Type B pancreatic cell (in vitro differentiated cells): Measurements from ENCODE around the gene MDN1. TPM values are rescaled to one million over a fixed set of nuclear protein-coding genes. Genes with fewer than 3 reads are reported as not detected.

Source experiments
- DNase-seq: peaks from one replicate; pipeline ENCODE4 v3.0.0; 2021; ENCODE audit warnings: mixed read lengths; ENCODE audit not compliant: unreplicated experiment; ENCODE audit errors: extremely low spot score
- H3K27ac Mint-ChIP-seq: 2 replicates; pipeline ENCODE4 v1.8.0; 2021; ENCODE audit warnings: mild to moderate bottlenecking, mixed read lengths
- H3K27me3 Mint-ChIP-seq: 2 replicates; pipeline ENCODE4 v1.8.0; 2021; ENCODE audit warnings: mixed read lengths
- H3K36me3 Mint-ChIP-seq: 2 replicates; pipeline ENCODE4 v1.8.0; 2021; ENCODE audit warnings: mixed read lengths
- H3K4me1 Mint-ChIP-seq: one replicate; pipeline ENCODE4 v1.8.0; 2021; ENCODE audit warnings: mixed read lengths; ENCODE audit not compliant: unreplicated experiment
- H3K4me3 Mint-ChIP-seq: 2 replicates; pipeline ENCODE4 v1.8.0; 2021; ENCODE audit warnings: mild to moderate bottlenecking, mixed read lengths
- H3K9me3 Mint-ChIP-seq: 2 replicates; pipeline ENCODE4 v1.8.0; 2021; ENCODE audit warnings: mixed read lengths
- total RNA-seq: library from RNA; stranded (reverse); gene quantifications from 2 replicates; pipeline ENCODE4 v1.2.1, GENCODE V29; 2021; ENCODE audit warnings: low replicate concordance
- TF ChIP-seq, protein P1 (sequence below): fragments of 200-600 bp; sonication (generic); conservative IDR thresholded peaks from 2 replicates; pipeline ENCODE4 v1.5.0; 2021; ENCODE audit warnings: antibody characterized with exemption, mild to moderate bottlenecking

MDN1 gene
- total RNA-seq, 1 donor from 2014 or later: 43.1 TPM

DNA sequence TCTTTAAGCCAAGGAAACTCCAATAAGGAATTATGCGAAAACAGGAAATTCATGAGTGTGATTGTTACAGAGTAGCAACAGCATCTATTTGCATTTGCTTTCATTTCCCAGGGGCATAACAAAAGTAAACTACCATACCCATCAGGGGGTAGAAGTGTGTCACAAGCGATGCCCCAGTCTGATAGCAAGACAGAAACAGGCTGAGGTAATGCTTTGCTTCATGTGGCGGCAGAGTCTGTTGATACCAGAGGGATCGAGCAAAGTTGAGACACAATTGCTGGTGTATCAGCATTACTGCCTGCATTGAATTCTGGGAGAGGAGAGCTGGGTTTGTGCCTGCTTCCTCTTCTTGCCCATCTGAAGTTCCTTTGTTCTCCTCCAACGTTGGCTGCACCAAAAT lies 129.9 kb downstream of the MDN1 start:
- Mint-ChIP-seq H3K36me3 (peaks cover 36% of the 10 kb centered on the region), H3K27me3 (no peaks in the 10 kb centered on the region), H3K9me3 (no peaks in the 10 kb centered on the region), H3K4me1 (no peaks in the 10 kb centered on the region), H3K4me3 (no peak overlapping the region), H3K27ac (no peak overlapping the region)
- TF ChIP-seq, protein P1, sequence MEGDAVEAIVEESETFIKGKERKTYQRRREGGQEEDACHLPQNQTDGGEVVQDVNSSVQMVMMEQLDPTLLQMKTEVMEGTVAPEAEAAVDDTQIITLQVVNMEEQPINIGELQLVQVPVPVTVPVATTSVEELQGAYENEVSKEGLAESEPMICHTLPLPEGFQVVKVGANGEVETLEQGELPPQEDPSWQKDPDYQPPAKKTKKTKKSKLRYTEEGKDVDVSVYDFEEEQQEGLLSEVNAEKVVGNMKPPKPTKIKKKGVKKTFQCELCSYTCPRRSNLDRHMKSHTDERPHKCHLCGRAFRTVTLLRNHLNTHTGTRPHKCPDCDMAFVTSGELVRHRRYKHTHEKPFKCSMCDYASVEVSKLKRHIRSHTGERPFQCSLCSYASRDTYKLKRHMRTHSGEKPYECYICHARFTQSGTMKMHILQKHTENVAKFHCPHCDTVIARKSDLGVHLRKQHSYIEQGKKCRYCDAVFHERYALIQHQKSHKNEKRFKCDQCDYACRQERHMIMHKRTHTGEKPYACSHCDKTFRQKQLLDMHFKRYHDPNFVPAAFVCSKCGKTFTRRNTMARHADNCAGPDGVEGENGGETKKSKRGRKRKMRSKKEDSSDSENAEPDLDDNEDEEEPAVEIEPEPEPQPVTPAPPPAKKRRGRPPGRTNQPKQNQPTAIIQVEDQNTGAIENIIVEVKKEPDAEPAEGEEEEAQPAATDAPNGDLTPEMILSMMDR: no peak
- DNase-seq: no peak

DNA sequence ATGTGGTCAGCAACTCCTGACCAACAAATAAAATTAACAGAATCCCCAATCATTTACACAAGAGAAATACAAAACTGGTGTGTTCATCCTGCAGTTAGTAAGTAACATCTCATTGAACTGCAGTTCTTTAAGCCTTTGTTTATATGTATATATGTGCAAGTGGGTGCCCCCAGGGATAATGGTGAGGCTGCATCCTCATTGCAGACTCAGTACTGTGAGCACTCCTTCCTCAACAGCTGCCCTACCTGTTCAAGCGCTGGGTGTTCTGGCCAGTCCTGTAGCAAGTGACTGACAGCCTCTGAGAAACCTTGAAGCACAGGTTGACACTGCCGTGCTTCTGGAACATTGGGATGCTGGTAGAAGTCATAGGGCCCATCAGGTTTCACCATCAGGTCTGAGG lies 131.3 kb downstream of the MDN1 start:
- no peak for DNase-seq
- peaks cover 31% of the 10 kb centered on the region for H3K36me3 Mint-ChIP-seq

DNA sequence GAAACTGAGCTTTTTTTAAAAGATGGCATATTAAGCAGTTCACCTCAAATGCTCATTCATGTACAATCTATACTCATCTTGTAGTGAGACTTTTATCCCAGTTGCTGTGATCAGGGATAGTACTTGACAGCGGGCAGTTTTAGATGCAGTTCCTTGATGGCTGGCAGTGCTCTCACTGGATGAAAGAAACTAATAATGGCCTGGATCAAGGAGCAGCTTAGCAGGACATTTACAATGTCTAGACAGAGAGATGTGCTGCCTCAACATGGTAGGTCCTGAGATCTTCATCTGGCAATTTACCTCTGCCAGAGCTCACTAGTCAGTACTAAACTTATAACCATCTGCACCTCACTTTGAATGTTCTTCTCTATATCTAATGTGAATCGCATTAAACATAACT lies 134.3 kb downstream of the MDN1 start:
- H3K36me3 Mint-ChIP-seq: peaks cover 23% of the 10 kb centered on the region
- no peak overlapping the region for H3K27ac Mint-ChIP-seq

More for the DNA sequence above, 131.3 kb downstream of the MDN1 start:
- Mint-ChIP-seq H3K9me3 (no peaks in the 10 kb centered on the region), H3K27ac (no peak overlapping the region), H3K4me3 (no peak overlapping the region), H3K27me3 (no peaks in the 10 kb centered on the region), H3K4me1 (no peaks in the 10 kb centered on the region)
- TF ChIP-seq, protein P1: no peak

DNA sequence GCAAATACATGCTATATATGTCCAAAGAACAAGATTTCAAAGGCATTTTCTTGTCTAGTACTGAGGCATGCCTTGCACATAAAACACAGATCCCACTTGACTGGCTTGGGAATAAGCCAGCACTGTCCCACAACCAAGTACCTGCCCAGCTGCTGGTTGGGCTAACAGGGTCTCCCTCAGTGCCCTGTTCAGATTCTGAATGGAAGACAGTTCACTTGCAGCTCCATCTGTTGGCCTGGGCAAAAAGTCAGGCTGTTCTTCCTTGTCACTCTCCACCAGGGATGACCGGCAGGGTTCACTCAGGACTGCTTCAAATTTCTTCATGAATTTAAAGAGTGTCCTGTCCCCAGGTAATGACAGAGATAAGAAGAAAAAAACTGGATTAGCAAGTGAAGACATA lies 136.6 kb downstream of the MDN1 start:
- TF ChIP-seq, protein P1: no peak
- H3K27ac Mint-ChIP-seq: no peak overlapping the region

More for the DNA sequence above, 134.3 kb downstream of the MDN1 start:
- TF ChIP-seq, protein P1: no peak
- DNase-seq: no peak
- no peak overlapping the region for H3K4me3 Mint-ChIP-seq
- no peaks in the 10 kb centered on the region for H3K4me1 Mint-ChIP-seq
- H3K27me3 Mint-ChIP-seq: no peaks in the 10 kb centered on the region
- no peaks in the 10 kb centered on the region for H3K9me3 Mint-ChIP-seq

GRCh38 chr6:89681983-89682564 lies 137.5 kb downstream of the MDN1 start:
- TF ChIP-seq, protein P1: no peak
- H3K9me3 Mint-ChIP-seq: no peaks in the 10 kb centered on the region
- no peak overlapping the region for H3K27ac Mint-ChIP-seq
- no peaks in the 10 kb centered on the region for H3K4me1 Mint-ChIP-seq
- peaks cover 25% of the 10 kb centered on the region for H3K36me3 Mint-ChIP-seq
- H3K4me3 Mint-ChIP-seq: no peak overlapping the region
- H3K27me3 Mint-ChIP-seq: no peaks in the 10 kb centered on the region
- no peak for DNase-seq

More for the DNA sequence above, 136.6 kb downstream of the MDN1 start:
- no peak overlapping the region for H3K4me3 Mint-ChIP-seq
- DNase-seq: no peak
- no peaks in the 10 kb centered on the region for H3K27me3 Mint-ChIP-seq
- H3K36me3 Mint-ChIP-seq: peaks cover 29% of the 10 kb centered on the region
- H3K4me1 Mint-ChIP-seq: no peaks in the 10 kb centered on the region
- no peaks in the 10 kb centered on the region for H3K9me3 Mint-ChIP-seq

- Mint-ChIP-seq H3K9me3 (no peaks in the 10 kb centered on the region), H3K36me3 (peaks cover 23% of the 10 kb centered on the region), H3K27me3 (no peaks in the 10 kb centered on the region), H3K4me1 (no peaks in the 10 kb centered on the region), H3K27ac (no peak overlapping the region), H3K4me3 (no peak overlapping the region)
- DNase-seq: no peak
- TF ChIP-seq, protein P1: no peak
Measured at GRCh38 chr6:89680551-89680950, 139.0 kb downstream of the MDN1 start.
